HG03103 (cell line): ENCODE results near the gene ZNF546.
"Not testable (repeated sequence)": the region's sequence is repeated elsewhere in the genome, so short reads cannot be mapped to it uniquely, and the experiment has no call there.

Experiments used
- ATAC-seq: cut with Tn5 transposase; IDR thresholded peaks from one replicate; pipeline ENCODE4 v1.9.1; 2021; ENCODE audit warnings: low read depth; ENCODE audit not compliant: unreplicated experiment

Gene ZNF546

GRCh38 chr19:39983695-39984300 lies 13.1 kb upstream of the ZNF546 start:
- no peak for ATAC-seq

DNA sequence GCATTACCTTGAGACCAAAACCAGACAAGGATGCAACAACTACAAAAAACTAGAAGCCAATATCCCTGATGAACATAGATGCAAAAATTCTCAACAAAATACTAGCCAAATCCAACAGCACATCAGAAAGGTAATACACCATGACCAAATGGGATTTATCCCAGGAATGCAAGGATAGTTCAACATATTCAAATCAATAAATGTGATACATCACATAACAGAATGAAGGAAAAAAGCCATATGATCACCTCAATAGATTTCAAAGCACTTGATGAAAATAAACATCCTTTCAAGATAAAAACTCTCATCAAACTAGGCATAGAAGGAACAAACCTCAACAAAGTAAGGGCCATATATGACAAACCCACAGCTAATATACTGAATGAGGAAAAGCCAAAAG lies 10.2 kb upstream of the ZNF546 start:
- ATAC-seq, result no peak

DNA sequence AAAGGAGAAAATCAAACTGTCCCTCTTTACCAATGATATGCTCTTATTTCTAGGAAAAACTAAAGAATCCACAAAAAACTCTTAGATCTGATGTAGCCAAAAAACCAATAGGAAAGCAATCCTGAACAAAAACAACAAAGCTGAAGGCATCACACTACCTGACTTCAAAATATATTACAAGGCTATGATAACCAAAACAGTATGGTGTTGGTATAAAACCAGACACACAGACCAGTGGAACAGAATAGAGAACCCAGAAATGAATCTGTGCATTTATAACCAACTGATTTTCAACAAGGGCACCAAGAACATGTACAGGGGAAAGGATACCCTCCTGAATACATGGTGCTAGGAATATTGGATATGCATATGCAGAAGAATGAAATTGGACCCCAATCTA lies 9.7 kb upstream of the ZNF546 start:
- ATAC-seq, result no peak

- ATAC-seq, result no peak
Observed at GRCh38 chr19:39987596-39987995, 9.3 kb upstream of the ZNF546 start.

- no peak for ATAC-seq
Observed at GRCh38 chr19:39993605-39994004, 3.3 kb upstream of the ZNF546 start.

- ATAC-seq, result no peak
Observed at GRCh38 chr19:39994361-39994760, 2.5 kb upstream of the ZNF546 start.

GRCh38 chr19:39995794-39996193 lies 1.1 kb upstream of the ZNF546 start:
- ATAC-seq, result no peak

DNA sequence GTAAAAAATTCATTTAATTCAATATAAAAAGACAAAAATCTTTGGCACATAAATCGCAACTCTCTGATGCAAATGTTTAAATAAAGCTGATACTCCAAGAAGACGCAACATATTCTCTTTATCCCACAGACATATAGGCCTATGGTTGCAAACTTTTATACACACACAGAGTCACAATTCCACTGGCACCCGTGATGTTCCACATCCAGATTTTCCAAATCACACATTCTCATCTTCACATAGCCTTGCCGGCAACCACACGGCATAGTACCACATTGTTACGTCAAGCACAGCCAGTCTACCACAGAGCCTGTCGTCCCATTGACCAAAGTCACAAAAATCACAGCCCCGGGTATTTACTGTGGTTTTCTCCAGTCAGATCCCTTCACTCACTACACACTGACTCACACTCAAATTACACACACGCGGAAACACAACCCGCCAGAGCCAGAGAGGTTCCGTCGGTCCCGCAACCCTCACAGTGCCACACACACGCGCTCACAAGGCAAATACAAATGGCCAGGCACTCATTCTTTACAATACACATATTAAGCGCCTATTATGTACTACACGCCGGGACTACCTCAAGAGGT lies 546 bp upstream of the ZNF546 start:
- ATAC-seq, result peak; percentile 24

DNA sequence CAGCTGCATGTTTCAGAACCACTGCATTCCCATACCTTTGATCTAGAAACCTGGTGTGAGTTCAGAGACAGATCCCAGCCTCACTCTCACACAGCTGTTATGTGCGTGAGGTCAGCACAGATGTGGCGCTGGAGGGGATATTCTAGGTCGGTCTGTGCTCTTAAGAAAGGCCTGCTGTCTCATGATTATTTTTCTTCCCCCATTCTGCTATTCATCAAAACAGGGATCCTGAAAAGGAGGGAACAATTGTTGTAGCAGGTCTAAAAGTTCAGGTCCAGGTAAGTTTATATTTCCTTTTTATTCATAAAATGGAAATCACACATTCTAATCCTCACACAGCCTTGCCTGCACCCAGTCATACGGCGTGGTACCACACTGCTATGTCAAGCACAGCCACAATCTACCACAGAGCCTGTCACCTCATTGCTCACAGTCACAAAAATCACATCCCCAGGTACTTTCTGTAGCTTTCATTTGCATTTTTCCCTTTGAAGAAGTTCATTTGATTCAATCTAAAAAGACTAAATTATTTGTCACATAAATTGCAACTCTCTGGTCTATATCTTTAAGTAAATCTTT lies 867 bp downstream of the ZNF546 start:
- no peak for ATAC-seq

DNA sequence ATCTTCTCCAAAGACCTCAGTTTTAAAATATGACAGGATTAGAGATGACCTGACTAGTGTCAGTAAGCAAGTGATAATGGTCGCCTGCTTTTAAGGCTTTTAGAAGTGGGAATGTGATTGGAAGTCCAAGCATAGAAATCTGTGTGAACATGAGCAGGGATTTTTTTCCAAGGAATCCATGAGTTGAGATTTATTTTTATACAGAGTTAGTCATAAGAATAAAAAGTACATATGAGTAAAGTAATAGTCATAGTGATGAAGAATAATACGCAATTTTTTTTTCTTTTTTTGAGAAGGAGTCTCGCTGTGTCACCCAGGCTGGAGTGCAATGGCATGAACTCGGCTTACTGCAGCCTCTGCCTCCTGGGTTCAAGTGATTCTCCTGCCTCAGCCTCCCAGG lies 1.6 kb downstream of the ZNF546 start:
- ATAC-seq, result no peak

DNA sequence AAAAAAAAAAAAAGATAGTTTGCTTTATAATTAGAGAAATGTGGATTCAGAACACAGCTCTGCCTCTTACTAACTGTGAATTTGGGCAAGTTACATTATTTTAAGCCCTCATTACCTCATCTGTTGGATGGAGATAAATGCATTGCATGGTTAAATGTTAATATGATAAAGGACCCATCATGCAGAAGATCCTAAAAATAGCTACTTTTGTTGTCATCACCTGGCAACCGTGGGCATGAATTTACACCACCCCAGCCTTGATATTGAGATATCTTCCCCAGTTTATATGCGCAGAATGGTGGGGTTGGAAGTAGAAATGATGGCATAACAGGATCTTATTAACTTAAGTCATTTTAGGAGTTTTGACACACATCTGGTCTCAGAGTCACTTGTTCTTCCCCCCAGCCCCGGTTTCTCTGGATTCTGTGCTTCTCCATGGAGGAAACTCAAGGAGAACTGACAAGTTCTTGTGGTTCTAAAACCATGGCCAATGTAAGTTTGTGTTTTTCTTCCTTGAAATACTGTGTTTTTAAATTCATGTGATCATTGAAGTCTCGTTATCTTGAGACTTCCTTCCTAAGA lies 8.9 kb downstream of the ZNF546 start:
- no peak for ATAC-seq

GRCh38 chr19:40006273-40006691 lies 9.4 kb downstream of the ZNF546 start:
- no peak for ATAC-seq

DNA sequence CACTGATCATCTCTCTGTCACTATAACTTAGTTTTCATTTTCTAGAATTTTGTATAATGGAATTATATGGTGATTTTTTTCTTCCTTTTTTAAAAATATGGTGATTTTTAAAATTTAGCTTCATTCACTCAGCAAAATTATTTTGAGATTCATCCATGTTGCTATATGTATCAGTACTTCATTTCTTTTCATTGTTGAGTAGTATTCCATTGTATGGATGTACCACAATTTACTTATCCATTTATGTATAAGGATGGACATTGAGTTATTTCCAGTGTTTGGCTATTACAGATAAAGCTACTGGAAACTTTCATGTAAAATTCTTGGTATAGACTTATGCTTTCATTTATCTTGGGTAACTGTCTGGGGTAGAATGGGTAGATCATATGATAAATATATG lies 12.8 kb downstream of the ZNF546 start:
- no peak for ATAC-seq

DNA sequence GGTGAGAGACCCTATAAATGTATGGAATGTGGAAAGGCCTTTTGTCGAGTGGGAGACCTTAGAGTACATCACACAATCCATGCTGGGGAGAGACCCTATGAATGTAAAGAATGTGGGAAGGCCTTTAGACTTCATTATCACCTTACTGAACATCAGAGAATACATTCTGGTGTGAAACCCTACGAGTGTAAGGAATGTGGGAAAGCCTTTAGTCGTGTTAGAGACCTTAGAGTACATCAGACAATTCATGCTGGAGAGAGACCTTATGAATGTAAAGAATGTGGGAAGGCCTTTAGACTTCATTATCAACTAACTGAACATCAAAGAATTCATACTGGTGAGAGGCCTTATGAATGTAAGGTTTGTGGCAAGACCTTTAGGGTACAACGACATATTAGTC lies 17.1 kb downstream of the ZNF546 start:
- ATAC-seq, result no peak

DNA sequence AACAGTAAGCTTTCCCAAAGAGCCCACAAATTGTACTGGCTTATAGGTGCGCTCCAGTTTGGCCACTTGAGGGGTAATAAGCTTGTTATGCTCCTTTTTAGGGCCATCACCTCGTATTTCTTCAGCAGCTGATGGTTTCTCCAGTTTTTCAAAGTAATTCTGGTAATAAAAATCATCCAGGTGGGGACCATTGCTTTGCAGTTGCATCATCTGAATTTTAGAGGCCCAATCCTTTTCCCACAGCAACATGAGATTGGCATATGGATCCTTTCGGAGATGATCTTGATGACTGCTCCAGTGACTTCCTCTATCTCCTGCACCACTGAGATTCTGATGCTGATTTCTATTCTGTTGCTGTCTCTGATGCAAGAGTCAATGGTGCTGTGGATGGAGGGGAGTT lies 27.1 kb downstream of the ZNF546 start:
- ATAC-seq, result no peak

DNA sequence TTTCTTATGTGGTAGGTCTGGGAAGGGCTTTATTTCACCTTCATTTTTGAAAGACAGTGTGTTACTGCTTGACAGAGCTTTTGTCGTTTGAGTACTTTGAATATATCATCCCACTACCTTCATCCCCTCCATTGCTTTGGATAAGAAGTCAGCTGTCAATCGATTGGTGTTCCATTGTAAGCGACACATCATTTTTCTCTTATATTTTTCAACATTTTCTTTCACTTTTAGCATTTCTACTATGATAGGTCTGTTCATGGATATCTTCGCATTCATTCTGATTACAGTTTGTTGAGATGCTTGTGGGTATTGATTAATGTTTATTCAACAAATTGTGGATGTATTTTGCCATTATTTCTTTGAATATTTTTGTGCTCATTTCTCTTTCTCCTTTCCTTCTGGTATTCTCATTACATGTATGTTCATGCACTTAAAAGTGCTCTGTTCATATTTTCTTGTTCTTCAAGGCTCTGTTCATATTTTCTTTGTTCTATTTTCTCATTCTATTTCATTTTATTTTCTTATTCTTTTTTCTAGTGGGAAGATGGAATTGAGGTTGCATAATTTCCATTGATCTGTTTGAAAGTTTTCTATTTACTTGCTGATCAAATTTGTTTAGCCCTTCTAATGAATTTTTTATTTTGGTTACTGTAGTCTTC lies 29.2 kb downstream of the ZNF546 start:
- no peak for ATAC-seq

DNA sequence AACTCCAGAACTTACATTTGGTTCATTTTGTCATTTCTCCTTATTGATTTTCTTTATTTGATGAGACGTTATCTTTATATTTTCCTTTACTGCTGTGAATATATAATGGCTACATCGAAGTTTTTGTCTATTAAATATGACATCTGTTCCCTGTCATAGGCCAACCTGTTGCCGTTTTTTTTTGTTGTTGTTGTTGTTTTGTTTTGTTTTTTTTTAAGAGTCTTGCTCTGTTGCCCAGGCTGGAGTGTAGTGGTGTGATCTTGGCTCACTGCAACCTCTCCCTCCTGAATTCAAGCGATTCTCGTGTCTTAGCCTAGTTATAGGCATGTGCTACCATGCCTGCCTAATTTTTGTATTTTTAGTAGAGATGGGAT lies 29.7 kb downstream of the ZNF546 start:
- ATAC-seq, result no peak

DNA sequence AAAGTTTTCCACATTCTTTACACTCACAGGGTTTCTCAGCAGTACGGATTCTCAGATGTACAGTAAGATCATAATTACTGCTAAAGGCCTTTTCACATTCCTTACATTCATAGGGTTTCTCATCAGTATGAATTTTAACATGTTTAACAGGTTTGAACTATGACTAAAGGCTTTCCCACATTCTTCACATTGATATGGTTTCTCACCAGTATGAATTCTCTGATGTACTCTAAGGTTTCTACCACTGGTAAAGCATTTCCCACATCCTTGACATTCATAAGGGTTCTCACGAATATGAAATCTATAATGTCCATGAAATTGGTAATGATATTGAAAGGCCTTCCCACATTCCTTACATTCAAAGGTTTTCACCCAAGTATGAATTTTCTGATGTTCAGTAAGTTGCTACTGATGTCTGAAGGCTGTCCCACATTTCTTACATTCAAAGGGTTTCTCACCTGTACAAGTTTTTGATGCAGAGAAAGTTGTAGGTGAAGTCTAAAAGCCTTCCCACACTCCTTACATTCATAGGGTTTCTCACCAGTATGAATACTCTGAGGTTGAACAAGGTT lies 37.2 kb downstream of the ZNF546 start:
- no peak for ATAC-seq

DNA sequence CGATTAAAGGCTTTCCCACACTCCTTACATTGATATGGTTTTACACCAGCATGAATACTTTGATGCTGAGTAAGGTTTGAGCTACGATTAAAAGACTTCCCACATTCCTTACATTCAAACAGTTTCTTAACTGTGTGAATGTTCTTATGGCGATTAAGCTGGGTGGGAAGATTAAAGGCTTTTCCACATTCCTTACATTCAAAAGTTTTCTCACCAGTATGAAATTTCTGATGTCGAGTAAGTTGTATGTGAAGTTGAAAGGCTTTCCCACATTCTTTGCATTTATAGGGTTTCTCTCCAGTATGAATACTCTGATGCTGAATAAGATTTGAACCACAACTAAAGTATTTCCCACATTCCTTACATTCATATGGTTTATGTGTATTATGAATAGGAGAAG lies 39.1 kb downstream of the ZNF546 start:
- no peak for ATAC-seq

GRCh38 chr19:40038047-40038446 lies 41.2 kb downstream of the ZNF546 start:
- not testable (repeated sequence) for ATAC-seq

DNA sequence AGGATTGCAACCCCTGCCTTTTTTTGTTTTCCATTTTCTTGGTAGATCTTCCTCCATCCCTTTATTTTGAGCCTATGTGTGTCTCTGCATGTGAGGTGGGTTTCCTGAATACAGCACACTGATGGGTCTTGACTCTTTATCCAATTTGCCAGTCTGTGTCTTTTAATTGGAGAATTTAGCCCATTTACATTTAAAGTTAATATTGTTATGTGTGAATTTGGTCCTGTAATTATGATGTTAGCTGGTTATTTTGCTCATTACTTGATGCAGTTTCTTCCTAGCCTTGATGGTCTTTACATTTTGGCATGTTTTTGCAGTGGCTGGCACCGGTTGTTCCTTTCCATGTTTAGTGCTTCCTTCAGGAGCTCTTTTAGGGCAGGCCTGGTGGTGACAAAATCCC lies 44.9 kb downstream of the ZNF546 start:
- ATAC-seq, result not testable (repeated sequence)
